ENCODE measurements around the gene ZNF280C. TPM values are rescaled to one million over a fixed set of nuclear protein-coding genes. Genes with fewer than 3 reads are reported as not detected.
"Not testable (repeated sequence)": the region's sequence is repeated elsewhere in the genome, so short reads cannot be mapped to it uniquely, and the experiment has no call there.

Gene ZNF280C
- total and polyA plus RNA-seq, 2 donors from 2014 or later: 0.60 to 5.0 TPM

- no peak for TF ChIP-seq CTCF (IDR thresholded peaks at IDR 0.05; ENCODE audit: borderline replicate concordance, extremely low read depth, insufficient read depth)
- no peaks in the 10 kb centered on the region for H3K36me3 ChIP-seq (ENCODE audit: control insufficient read depth in 2 of 3, insufficient read depth in 3 of 3, low read length in 3 of 3)
- no peaks in the 10 kb centered on the region for H3K27me3 ChIP-seq (ENCODE audit: control insufficient read depth, insufficient read depth, low read length)
- no peaks in the 10 kb centered on the region for H3K9me3 ChIP-seq (ENCODE audit: control insufficient read depth in 2 of 3, insufficient read depth in 1 of 3, low read length in 3 of 3)
- intact Hi-C loops (cut with DNase I): no loop called here
- H3K4me1 ChIP-seq (ENCODE audit: control insufficient read depth in 2 of 3, insufficient read depth in 2 of 3, low read depth in 1 of 3, low read length in 3 of 3): no peaks in the 10 kb centered on the region
- DNase-seq (no peak), FAIRE-seq (no peak)
- H3K4me3 ChIP-seq (ENCODE audit: low read length in 3 of 3): no peak overlapping the region
- H3K27ac ChIP-seq (ENCODE audit: low read depth in 2 of 2, low read length in 2 of 2): no peak overlapping the region
- H3K9ac ChIP-seq (ENCODE audit: low read length in 3 of 3): no peak overlapping the region
Measured at GRCh38 chrX:130251671-130252070, 17.0 kb downstream of the ZNF280C start.

GRCh38 chrX:130247996-130248395 is 20.7 kb downstream of the ZNF280C start:
- DNase-seq: no peak
- no peaks in the 10 kb centered on the region for H3K36me3 ChIP-seq (ENCODE audit: control insufficient read depth in 2 of 3, insufficient read depth in 3 of 3, low read length in 3 of 3)
- FAIRE-seq: no peak
- no peak overlapping the region for H3K9ac ChIP-seq (ENCODE audit: low read length in 3 of 3)
- H3K27me3 ChIP-seq (ENCODE audit: control insufficient read depth, insufficient read depth, low read length): no peaks in the 10 kb centered on the region
- no peaks in the 10 kb centered on the region for H3K9me3 ChIP-seq (ENCODE audit: control insufficient read depth in 2 of 3, insufficient read depth in 1 of 3, low read length in 3 of 3)
- no peaks in the 10 kb centered on the region for H3K4me1 ChIP-seq (ENCODE audit: control insufficient read depth in 2 of 3, insufficient read depth in 2 of 3, low read depth in 1 of 3, low read length in 3 of 3)
- H3K27ac ChIP-seq (ENCODE audit: low read depth in 2 of 2, low read length in 2 of 2): no peak overlapping the region
- TF ChIP-seq CTCF (IDR thresholded peaks at IDR 0.05; ENCODE audit: borderline replicate concordance, extremely low read depth, insufficient read depth): no peak
- no peak overlapping the region for H3K4me3 ChIP-seq (ENCODE audit: low read length in 3 of 3)
- intact Hi-C loops (cut with DNase I): no loop called here

GRCh38 chrX:130246084-130246483 is 22.6 kb downstream of the ZNF280C start:
- FAIRE-seq: no peak
- H3K9ac ChIP-seq (ENCODE audit: low read length in 3 of 3): no peak overlapping the region
- H3K27ac ChIP-seq (ENCODE audit: low read depth in 2 of 2, low read length in 2 of 2): no peak overlapping the region
- intact Hi-C loops (cut with DNase I): no loop called here
- no peaks in the 10 kb centered on the region for H3K36me3 ChIP-seq (ENCODE audit: control insufficient read depth in 2 of 3, insufficient read depth in 3 of 3, low read length in 3 of 3)
- no peak for TF ChIP-seq CTCF (IDR thresholded peaks at IDR 0.05; ENCODE audit: borderline replicate concordance, extremely low read depth, insufficient read depth)
- H3K4me3 ChIP-seq (ENCODE audit: low read length in 3 of 3): no peak overlapping the region
- H3K9me3 ChIP-seq (ENCODE audit: control insufficient read depth in 2 of 3, insufficient read depth in 1 of 3, low read length in 3 of 3): no peaks in the 10 kb centered on the region
- H3K27me3 ChIP-seq (ENCODE audit: control insufficient read depth, insufficient read depth, low read length): no peaks in the 10 kb centered on the region
- DNase-seq: no peak
- no peaks in the 10 kb centered on the region for H3K4me1 ChIP-seq (ENCODE audit: control insufficient read depth in 2 of 3, insufficient read depth in 2 of 3, low read depth in 1 of 3, low read length in 3 of 3)

GRCh38 chrX:130245441-130245840 is 23.3 kb downstream of the ZNF280C start:
- Histone ChIP-seq H3K9ac (ENCODE audit: low read length in 3 of 3) (no peak overlapping the region), H3K27me3 (ENCODE audit: control insufficient read depth, insufficient read depth, low read length) (no peaks in the 10 kb centered on the region), H3K4me3 (ENCODE audit: low read length in 3 of 3) (no peak overlapping the region), H3K36me3 (ENCODE audit: control insufficient read depth in 2 of 3, insufficient read depth in 3 of 3, low read length in 3 of 3) (no peaks in the 10 kb centered on the region), H3K9me3 (ENCODE audit: control insufficient read depth in 2 of 3, insufficient read depth in 1 of 3, low read length in 3 of 3) (no peaks in the 10 kb centered on the region), H3K4me1 (ENCODE audit: control insufficient read depth in 2 of 3, insufficient read depth in 2 of 3, low read depth in 1 of 3, low read length in 3 of 3) (no peaks in the 10 kb centered on the region), H3K27ac (ENCODE audit: low read depth in 2 of 2, low read length in 2 of 2) (no peak overlapping the region)
- FAIRE-seq: no peak
- no peak for DNase-seq
- TF ChIP-seq CTCF (IDR thresholded peaks at IDR 0.05; ENCODE audit: borderline replicate concordance, extremely low read depth, insufficient read depth): no peak
- intact Hi-C loops (cut with DNase I): no loop called here

GRCh38 chrX:130231184-130231583 is 37.5 kb downstream of the ZNF280C start:
- H3K4me3 ChIP-seq (ENCODE audit: low read length in 3 of 3); H3K27ac ChIP-seq (ENCODE audit: low read depth in 2 of 2, low read length in 2 of 2); H3K4me1 ChIP-seq (ENCODE audit: control insufficient read depth in 2 of 3, insufficient read depth in 2 of 3, low read depth in 1 of 3, low read length in 3 of 3); intact Hi-C loops (cut with DNase I); DNase-seq; H3K36me3 ChIP-seq (ENCODE audit: control insufficient read depth in 2 of 3, insufficient read depth in 3 of 3, low read length in 3 of 3); FAIRE-seq; H3K27me3 ChIP-seq (ENCODE audit: control insufficient read depth, insufficient read depth, low read length); H3K9me3 ChIP-seq (ENCODE audit: control insufficient read depth in 2 of 3, insufficient read depth in 1 of 3, low read length in 3 of 3); H3K9ac ChIP-seq (ENCODE audit: low read length in 3 of 3): not testable (repeated sequence)

Measured in kidney (tissue), 14 donors.